ENCODE data around the gene DPYSL4.

DPYSL4 gene

GRCh38 chr10:132189016-132189415 is 2.3 kb downstream of the DPYSL4 start:
- Histone ChIP-seq H3K27me3 (ENCODE audit: insufficient read depth, insufficient read length) (peaks cover 60% of the 10 kb centered on the region), H3K4me1 (ENCODE audit: insufficient read depth, insufficient read length) (peaks cover 12% of the 10 kb centered on the region), H3K9ac (ENCODE audit: insufficient read length, low read depth) (no peak overlapping the region), H3K4me3 (ENCODE audit: insufficient read length, low read depth) (no peak overlapping the region), H3K36me3 (ENCODE audit: insufficient read depth, insufficient read length, low read length) (peaks cover 2% of the 10 kb centered on the region), H3K9me3 (ENCODE audit: insufficient read depth, low read length) (no peaks in the 10 kb centered on the region)
- TF ChIP-seq ZNF274 (IDR thresholded peaks at IDR 0.05; ENCODE audit: low read depth, low read length), result no peak
- TF ChIP-seq SUZ12 (IDR thresholded peaks at IDR 0.05; ENCODE audit: extremely low read depth, insufficient read depth, insufficient read length), result no peak
- no peak for TF ChIP-seq YY1 (IDR thresholded peaks at IDR 0.05; ENCODE audit: insufficient read depth, insufficient read length)
- no peak for DNase-seq (ENCODE audit: low read depth, low spot score)

- Histone ChIP-seq H3K9me3 (ENCODE audit: insufficient read depth, low read length) (no peaks in the 10 kb centered on the region), H3K27me3 (ENCODE audit: insufficient read depth, insufficient read length) (peaks cover 51% of the 10 kb centered on the region), H3K4me3 (ENCODE audit: insufficient read length, low read depth) (no peak overlapping the region), H3K36me3 (ENCODE audit: insufficient read depth, insufficient read length, low read length) (peaks cover 2% of the 10 kb centered on the region), H3K4me1 (ENCODE audit: insufficient read depth, insufficient read length) (peaks cover 12% of the 10 kb centered on the region), H3K9ac (ENCODE audit: insufficient read length, low read depth) (no peak overlapping the region)
- no peak for DNase-seq (ENCODE audit: low read depth, low spot score)
- no peak for TF ChIP-seq SUZ12 (IDR thresholded peaks at IDR 0.05; ENCODE audit: extremely low read depth, insufficient read depth, insufficient read length)
- TF ChIP-seq YY1 (IDR thresholded peaks at IDR 0.05; ENCODE audit: insufficient read depth, insufficient read length), result no peak
- TF ChIP-seq ZNF274 (IDR thresholded peaks at IDR 0.05; ENCODE audit: low read depth, low read length), result no peak
Measured at GRCh38 chr10:132189810-132190422, 3.2 kb downstream of the DPYSL4 start.

- Histone ChIP-seq H3K4me3 (ENCODE audit: insufficient read length, low read depth) (no peak overlapping the region), H3K9me3 (ENCODE audit: insufficient read depth, low read length) (no peaks in the 10 kb centered on the region), H3K4me1 (ENCODE audit: insufficient read depth, insufficient read length) (peaks cover 6% of the 10 kb centered on the region), H3K9ac (ENCODE audit: insufficient read length, low read depth) (no peak overlapping the region), H3K27me3 (ENCODE audit: insufficient read depth, insufficient read length) (peaks cover 30% of the 10 kb centered on the region), H3K36me3 (ENCODE audit: insufficient read depth, insufficient read length, low read length) (peaks cover 2% of the 10 kb centered on the region)
- DNase-seq (ENCODE audit: low read depth, low spot score), result no peak
- TF ChIP-seq YY1 (IDR thresholded peaks at IDR 0.05; ENCODE audit: insufficient read depth, insufficient read length) (no peak), ZNF274 (IDR thresholded peaks at IDR 0.05; ENCODE audit: low read depth, low read length) (no peak), SUZ12 (IDR thresholded peaks at IDR 0.05; ENCODE audit: extremely low read depth, insufficient read depth, insufficient read length) (no peak)
Measured at GRCh38 chr10:132192076-132192975, 5.6 kb downstream of the DPYSL4 start.

- Histone ChIP-seq H3K9me3 (ENCODE audit: insufficient read depth, low read length) (no peaks in the 10 kb centered on the region), H3K36me3 (ENCODE audit: insufficient read depth, insufficient read length, low read length) (peaks cover 2% of the 10 kb centered on the region)
- TF ChIP-seq SUZ12 (IDR thresholded peaks at IDR 0.05; ENCODE audit: extremely low read depth, insufficient read depth, insufficient read length) (no peak), YY1 (IDR thresholded peaks at IDR 0.05; ENCODE audit: insufficient read depth, insufficient read length) (no peak), ZNF274 (IDR thresholded peaks at IDR 0.05; ENCODE audit: low read depth, low read length) (no peak)
Measured at GRCh38 chr10:132192991-132193665, 6.4 kb downstream of the DPYSL4 start.

GRCh38 chr10:132193907-132194552 is 7.3 kb downstream of the DPYSL4 start:
- no peak for DNase-seq (ENCODE audit: low read depth, low spot score)
- Histone ChIP-seq H3K9ac (ENCODE audit: insufficient read length, low read depth) (no peak overlapping the region), H3K4me1 (ENCODE audit: insufficient read depth, insufficient read length) (no peaks in the 10 kb centered on the region), H3K36me3 (ENCODE audit: insufficient read depth, insufficient read length, low read length) (peaks cover 2% of the 10 kb centered on the region), H3K4me3 (ENCODE audit: insufficient read length, low read depth) (no peak overlapping the region), H3K9me3 (ENCODE audit: insufficient read depth, low read length) (no peaks in the 10 kb centered on the region), H3K27me3 (ENCODE audit: insufficient read depth, insufficient read length) (peaks cover 13% of the 10 kb centered on the region)
- no peak for TF ChIP-seq SUZ12 (IDR thresholded peaks at IDR 0.05; ENCODE audit: extremely low read depth, insufficient read depth, insufficient read length)
- no peak for TF ChIP-seq ZNF274 (IDR thresholded peaks at IDR 0.05; ENCODE audit: low read depth, low read length)
- TF ChIP-seq YY1 (IDR thresholded peaks at IDR 0.05; ENCODE audit: insufficient read depth, insufficient read length), result no peak

More at GRCh38 chr10:132192991-132193665, 6.4 kb downstream of the DPYSL4 start:
- no peak for DNase-seq (ENCODE audit: low read depth, low spot score)
- Histone ChIP-seq H3K4me1 (ENCODE audit: insufficient read depth, insufficient read length) (peaks cover 3% of the 10 kb centered on the region), H3K27me3 (ENCODE audit: insufficient read depth, insufficient read length) (peaks cover 22% of the 10 kb centered on the region), H3K9ac (ENCODE audit: insufficient read length, low read depth) (no peak overlapping the region), H3K4me3 (ENCODE audit: insufficient read length, low read depth) (no peak overlapping the region)

GRCh38 chr10:132194726-132195125 is 8.0 kb downstream of the DPYSL4 start:
- peaks cover 6% of the 10 kb centered on the region for H3K27me3 ChIP-seq (ENCODE audit: insufficient read depth, insufficient read length)
- no peak overlapping the region for H3K9ac ChIP-seq (ENCODE audit: insufficient read length, low read depth)
- H3K4me1 ChIP-seq (ENCODE audit: insufficient read depth, insufficient read length), result no peaks in the 10 kb centered on the region
- DNase-seq (ENCODE audit: low read depth, low spot score), result no peak
- no peaks in the 10 kb centered on the region for H3K9me3 ChIP-seq (ENCODE audit: insufficient read depth, low read length)
- TF ChIP-seq YY1 (IDR thresholded peaks at IDR 0.05; ENCODE audit: insufficient read depth, insufficient read length) (no peak), SUZ12 (IDR thresholded peaks at IDR 0.05; ENCODE audit: extremely low read depth, insufficient read depth, insufficient read length) (no peak), ZNF274 (IDR thresholded peaks at IDR 0.05; ENCODE audit: low read depth, low read length) (no peak)
- no peak overlapping the region for H3K4me3 ChIP-seq (ENCODE audit: insufficient read length, low read depth)
- H3K36me3 ChIP-seq (ENCODE audit: insufficient read depth, insufficient read length, low read length), result peaks cover 2% of the 10 kb centered on the region
